ENCODE data around the gene GATA5. TPM values are rescaled to one million over a fixed set of nuclear protein-coding genes. Genes with fewer than 3 reads are reported as not detected.

GATA5 gene
- total and polyA plus RNA-seq, 2 donors (not counting 3 experiments of a cell fraction or from before 2014, with no cell fraction given) = not detected

GRCh38 chr20:62437927-62438326 is 37.9 kb downstream of the GATA5 start:
- CTCF ChIA-PET = no interaction called here
- H3K4me1 ChIP-seq (ENCODE audit: control insufficient read depth, extremely low read depth, insufficient read depth, low read length) = no peaks in the 10 kb centered on the region
- dilution Hi-C loops (cut with MboI; ENCODE audit: extremely low pct_ligation_motif_present, low sequenced_read_pairs) (no loop called here), intact Hi-C loops (cut with micrococcal nuclease) (no loop called here)
- FAIRE-seq (no peak), DNase-seq (ENCODE audit: low read depth, low spot score) (no peak)
- H3K36me3 ChIP-seq (ENCODE audit: control insufficient read depth in 2 of 2, extremely low read depth in 1 of 2, insufficient read depth in 2 of 2, low read length in 2 of 2) = no peaks in the 10 kb centered on the region
- H3K9me1 ChIP-seq (replicated peaks; ENCODE audit: control insufficient read depth, extremely low read depth, insufficient read depth, low read length) = no peaks in the 10 kb centered on the region
- H3K27me3 ChIP-seq (ENCODE audit: control insufficient read depth in 2 of 2, insufficient read depth in 2 of 2, low read length in 2 of 2) = peaks cover 19 to 26% of the 10 kb centered on the region in 2 experiments
- H2AFZ ChIP-seq (ENCODE audit: low read depth, low read length) = no peak overlapping the region
- H3K27ac ChIP-seq (ENCODE audit: insufficient read depth, low read depth, low read length) = no peak overlapping the region
- TF ChIP-seq POLR2A (IDR thresholded peaks at IDR 0.05; ENCODE audit: low read depth, low read length) (no peak), EZH2 (IDR thresholded peaks at IDR 0.05; ENCODE audit: borderline replicate concordance, low read depth, low read length, severe bottlenecking) (no peak), FOS (IDR thresholded peaks at IDR 0.05; ENCODE audit: borderline replicate concordance, insufficient read depth, low read length) (no peak), JUN (IDR thresholded peaks at IDR 0.05; ENCODE audit: borderline replicate concordance, insufficient read depth, insufficient read length, low read depth) (no peak), CTCF (IDR thresholded peaks at IDR 0.05; ENCODE audit: extremely low read depth in 1 of 2, insufficient read depth in 1 of 2, low read depth in 1 of 2, low read length in 2 of 2) (no peak), GATA2 (IDR thresholded peaks at IDR 0.05; ENCODE audit: insufficient read depth, insufficient read length, low read depth, low read length) (no peak), POLR2AphosphoS5 (IDR thresholded peaks at IDR 0.05; ENCODE audit: insufficient read depth, low read depth, low read length) (no peak), MYC (IDR thresholded peaks at IDR 0.05; ENCODE audit: low read depth, low read length) (no peak), MAX (IDR thresholded peaks at IDR 0.05; ENCODE audit: insufficient read depth, insufficient read length) (no peak)
- POLR2A ChIA-PET = no interaction called here
- no peak overlapping the region for H3K9ac ChIP-seq (replicated peaks; ENCODE audit: extremely low read depth, insufficient read depth, low read length)
- BruUV-seq (replicated peaks) = no TSS peak
- no peaks in the 10 kb centered on the region for H3K9me3 ChIP-seq (replicated peaks; ENCODE audit: control insufficient read depth, insufficient read depth, low read length)
- H4K20me1 ChIP-seq (replicated peaks; ENCODE audit: control insufficient read depth, extremely low read depth, insufficient read depth, low read length) = no peaks in the 10 kb centered on the region
- H3K79me2 ChIP-seq (ENCODE audit: control insufficient read depth, insufficient read depth, low read length) = no peaks in the 10 kb centered on the region
- no peak overlapping the region for H3K4me2 ChIP-seq (ENCODE audit: insufficient read depth, low read length)
- H3K4me3 ChIP-seq (replicated peaks in 1 of 3; ENCODE audit: insufficient read depth in 1 of 3, low read depth in 1 of 3, low read length in 3 of 3) = no peak overlapping the region

Measured in endothelial cell of umbilical vein (primary cell).